HCT116 (cell line): ENCODE data around the gene HGFAC. TPM values are rescaled to one million over a fixed set of nuclear protein-coding genes. Genes with fewer than 3 reads are reported as not detected.

ENCODE experiments used
- ATAC-seq: fragments of 200-7000 bp; cut with Tn5 transposase; 2 replicates; pipeline ENCODE4 v1.9.1; 2020; ENCODE audit warnings: mild to moderate bottlenecking, moderate library complexity
- BruUV-seq: library from RNA; stranded (reverse); fragments of 400-500 nt; replicated peaks from 2 replicates; lab custom pipeline; 2021; lab: Mats Ljungman, UMichigan
- CTCF ChIA-PET: fragments of 300-600 bp; sonication (Branson Sonifier 250); formaldehyde crosslinking; loops from one replicate; lab custom pipeline; 2021; ENCODE audit warnings: antibody characterized with exemption; lab: Charles Lee
- POLR2A ChIA-PET: fragments of 300-600, 350-600 bp; sonication (Branson Sonifier 250); formaldehyde crosslinking; loops from one replicate; lab custom pipeline; 2021; ENCODE audit warnings: antibody characterized with exemption; lab: Charles Lee
- RAD21 ChIA-PET, 2 experiments: fragments of 300-600 bp; sonication (Branson Sonifier 250); formaldehyde crosslinking; loops; one replicate each; lab custom pipeline; 2023; ENCODE audit warnings: low total read pairs in 2 of 2; ENCODE audit not compliant: uncharacterized antibody in 2 of 2, unreplicated experiment in 2 of 2, low non-redundant PET in 1 of 2; lab: Charles Lee
- DNase-seq: peaks from one replicate; pipeline ENCODE4 v3.0.0-alpha.2; 2010; ENCODE audit warnings: low read depth, low spot score
- H2AFZ ChIP-seq: fragments of 200-600 bp; shearing (Covaris generic), sonication (generic); 2 replicates; pipeline ENCODE4 v1.6.1; 2017; ENCODE audit warnings: low read depth, mixed run types, mixed read lengths, antibody characterized with exemption, low read length; ENCODE audit not compliant: poor library complexity, severe bottlenecking
- H3K27ac ChIP-seq: 2 replicates; pipeline ENCODE4 v1.5.1; 2012; ENCODE audit warnings: low read depth, low read length
- H3K27me3 ChIP-seq: fragments of 200-600 bp; sonication (generic); 2 replicates; pipeline ENCODE4 v1.6.1; 2016; ENCODE audit warnings: mixed run types, low read length, mixed read lengths; ENCODE audit not compliant: insufficient read depth
- H3K36me3 ChIP-seq, 2 experiments: fragments of 200-500 bp in 1 of 2; fragments of 200-600 bp in 1 of 2; sonication (Bioruptor generic) in 1 of 2; sonication (generic) in 1 of 2; 2 replicates each; pipeline versions ENCODE4 v1.5.1 to v1.6.1; 2014 to 2016; ENCODE audit warnings: low read length in 2 of 2, inconsistent platforms in 1 of 2, mixed read lengths in 1 of 2, mixed run types in 1 of 2; ENCODE audit not compliant: insufficient read depth in 2 of 2, control insufficient read depth in 1 of 2
- H3K4me1 ChIP-seq, 2 experiments: fragments of 200-600 bp in 1 of 2; sonication (generic) in 1 of 2; 2 replicates each; pipeline versions ENCODE4 v1.5.1 to v1.6.1; 2012 to 2017; ENCODE audit warnings: low read length in 2 of 2, inconsistent platforms in 1 of 2, mild to moderate bottlenecking in 1 of 2, mixed read lengths in 1 of 2, mixed run types in 1 of 2, moderate library complexity in 1 of 2; ENCODE audit not compliant: insufficient read depth in 2 of 2, control insufficient read depth in 1 of 2
- H3K4me2 ChIP-seq: fragments of 200-600 bp; sonication (generic); 2 replicates; pipeline ENCODE4 v1.6.1; 2017; ENCODE audit warnings: mixed run types, low read length, mixed read lengths
- H3K4me3 ChIP-seq, 2 experiments: fragments of 200-600 bp in 1 of 2; sonication (generic) in 1 of 2; replicated peaks in 1 of 2; 2 replicates each; pipeline ENCODE4 v1.5.1; 2011 to 2016; ENCODE audit warnings: low read length in 2 of 2, control low read depth in 1 of 2, low read depth in 1 of 2, mild to moderate bottlenecking in 1 of 2, mixed read lengths in 1 of 2, mixed run types in 1 of 2
- H3K79me2 ChIP-seq: fragments of 200-600 bp; sonication (generic); 2 replicates; pipeline ENCODE4 v1.6.1; 2017; ENCODE audit warnings: mild to moderate bottlenecking, mixed run types, low read length, moderate library complexity, mixed read lengths; ENCODE audit not compliant: insufficient read depth
- H3K9ac ChIP-seq: fragments of 200-600 bp; sonication (generic); 2 replicates; pipeline ENCODE4 v1.6.1; 2016; ENCODE audit warnings: low read length, mixed read lengths
- H3K9me2 ChIP-seq: fragments of 200-600 bp; sonication (generic), shearing (Covaris generic); 2 replicates; pipeline ENCODE4 v1.6.1; 2017; ENCODE audit warnings: mixed run types, mild to moderate bottlenecking, moderate library complexity; ENCODE audit not compliant: insufficient read depth
- H3K9me3 ChIP-seq, 2 experiments: fragments of 200-500 bp in 1 of 2; fragments of 200-600 bp in 1 of 2; sonication (Bioruptor generic) in 1 of 2; sonication (generic) in 1 of 2; 2 replicates each; pipeline ENCODE4 v1.6.1; 2014 to 2017; ENCODE audit warnings: low read length in 2 of 2, mixed read lengths in 2 of 2, inconsistent platforms in 1 of 2, low read depth in 1 of 2, mild to moderate bottlenecking in 1 of 2, mixed run types in 1 of 2, moderate library complexity in 1 of 2; ENCODE audit not compliant: control insufficient read depth in 1 of 2, insufficient read depth in 1 of 2
- H4K20me1 ChIP-seq: fragments of 200-600 bp; sonication (generic), shearing (Covaris generic); 2 replicates; pipeline ENCODE4 v1.6.1; 2017; ENCODE audit warnings: mixed run types, mild to moderate bottlenecking, moderate library complexity; ENCODE audit not compliant: insufficient read depth
- CBX3 ChIP-seq: IDR thresholded peaks from 2 replicates; pipeline ENCODE4 v1.6.1; 2012; ENCODE audit warnings: low read depth
- EZH2 ChIP-seq: fragments of 200-600 bp; sonication (generic); IDR thresholded peaks from 2 replicates; pipeline ENCODE4 v1.6.1; 2017; ENCODE audit warnings: antibody characterized with exemption, mixed run types
- EZH2phosphoT487 ChIP-seq: fragments of 200-600 bp; IDR thresholded peaks from 2 replicates; pipeline ENCODE4 v1.6.1; 2018; ENCODE audit warnings: antibody characterized with exemption, borderline replicate concordance
- FOSL1 ChIP-seq: IDR thresholded peaks from 2 replicates; pipeline ENCODE4 v1.6.1; 2012; ENCODE audit warnings: low read depth
- POLR2A ChIP-seq: IDR thresholded peaks from 2 replicates; pipeline ENCODE4 v1.7.0; 2011; ENCODE audit warnings: borderline replicate concordance; ENCODE audit not compliant: insufficient read depth, insufficient read length; ENCODE audit errors: extremely low read depth
- POLR2AphosphoS5 ChIP-seq: IDR thresholded peaks from 2 replicates; pipeline ENCODE4 v1.6.1; 2011; ENCODE audit warnings: mild to moderate bottlenecking, low read depth, low read length, moderate library complexity
- SP1 ChIP-seq: IDR thresholded peaks from 2 replicates; pipeline ENCODE4 v1.6.1; 2012; ENCODE audit warnings: low read depth
- SRF ChIP-seq: IDR thresholded peaks from 2 replicates; pipeline ENCODE4 v1.6.1; 2012; ENCODE audit warnings: low read depth
- ZBTB33 ChIP-seq: IDR thresholded peaks from 2 replicates; pipeline ENCODE4 v1.6.1; 2011; ENCODE audit warnings: mild to moderate bottlenecking, low read length, moderate library complexity; ENCODE audit not compliant: insufficient replicate concordance; ENCODE audit errors: extremely low read depth
- ZFX ChIP-seq: fragments of 450-650 bp; IDR thresholded peaks from 2 replicates; pipeline ENCODE4 v1.6.1; 2017
- ZNF274 ChIP-seq: fragments of 200-500 bp; sonication (Bioruptor generic); IDR thresholded peaks from 2 replicates; pipeline ENCODE4 v1.6.1; 2014; ENCODE audit warnings: mild to moderate bottlenecking, low read depth, low read length, inconsistent platforms
- intact Hi-C: fragments of 100-400 bp; cut with micrococcal nuclease; formaldehyde crosslinking; loops from 2 replicates; pipeline ENCODE4 v1.10.0; 2022
- total RNA-seq: library from RNA; stranded (reverse); gene quantifications from one replicate; pipeline ENCODE4 v1.2.1, GENCODE V29; 2021; ENCODE audit not compliant: unreplicated experiment
- TF ChIP-seq, protein P1 (sequence below), 3 experiments: fragments of 200-600 bp in 1 of 3; sonication (generic) in 1 of 3; IDR thresholded peaks in 2 of 3; conservative IDR thresholded peaks in 1 of 3; 2 replicates each; pipeline ENCODE4 v1.5.1; 2012 to 2017; ENCODE audit warnings: low read depth in 2 of 3, low read length in 2 of 3, antibody characterized with exemption in 1 of 3, borderline replicate concordance in 1 of 3, control low read depth in 1 of 3, mild to moderate bottlenecking in 1 of 3, mixed read lengths in 1 of 3, mixed run types in 1 of 3, moderate library complexity in 1 of 3; ENCODE audit not compliant: insufficient read depth in 1 of 3

HGFAC gene
- total RNA-seq, 1 experiment from 2014 or later: 1.1 TPM

GRCh38 chr4:3481113-3481531, 39.4 kb downstream of the HGFAC start (continued):
- TF ChIP-seq FOSL1: no peak
- no peak for TF ChIP-seq POLR2A
- no peak for TF ChIP-seq POLR2AphosphoS5
- TF ChIP-seq, protein P1, sequence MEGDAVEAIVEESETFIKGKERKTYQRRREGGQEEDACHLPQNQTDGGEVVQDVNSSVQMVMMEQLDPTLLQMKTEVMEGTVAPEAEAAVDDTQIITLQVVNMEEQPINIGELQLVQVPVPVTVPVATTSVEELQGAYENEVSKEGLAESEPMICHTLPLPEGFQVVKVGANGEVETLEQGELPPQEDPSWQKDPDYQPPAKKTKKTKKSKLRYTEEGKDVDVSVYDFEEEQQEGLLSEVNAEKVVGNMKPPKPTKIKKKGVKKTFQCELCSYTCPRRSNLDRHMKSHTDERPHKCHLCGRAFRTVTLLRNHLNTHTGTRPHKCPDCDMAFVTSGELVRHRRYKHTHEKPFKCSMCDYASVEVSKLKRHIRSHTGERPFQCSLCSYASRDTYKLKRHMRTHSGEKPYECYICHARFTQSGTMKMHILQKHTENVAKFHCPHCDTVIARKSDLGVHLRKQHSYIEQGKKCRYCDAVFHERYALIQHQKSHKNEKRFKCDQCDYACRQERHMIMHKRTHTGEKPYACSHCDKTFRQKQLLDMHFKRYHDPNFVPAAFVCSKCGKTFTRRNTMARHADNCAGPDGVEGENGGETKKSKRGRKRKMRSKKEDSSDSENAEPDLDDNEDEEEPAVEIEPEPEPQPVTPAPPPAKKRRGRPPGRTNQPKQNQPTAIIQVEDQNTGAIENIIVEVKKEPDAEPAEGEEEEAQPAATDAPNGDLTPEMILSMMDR (IDR thresholded peaks at IDR 0.05 in 2 of 3, conservative IDR thresholded peaks at IDR 0.05 in 1 of 3; ENCODE audit: borderline replicate concordance in 1 of 3, insufficient read depth in 1 of 3, low read depth in 2 of 3, low read length in 2 of 3): no peak
- no peak for TF ChIP-seq ZNF274
- TF ChIP-seq ZBTB33: no peak
- TF ChIP-seq ZFX: no peak
- no peak for TF ChIP-seq SP1
- TF ChIP-seq EZH2phosphoT487: no peak

DNA sequence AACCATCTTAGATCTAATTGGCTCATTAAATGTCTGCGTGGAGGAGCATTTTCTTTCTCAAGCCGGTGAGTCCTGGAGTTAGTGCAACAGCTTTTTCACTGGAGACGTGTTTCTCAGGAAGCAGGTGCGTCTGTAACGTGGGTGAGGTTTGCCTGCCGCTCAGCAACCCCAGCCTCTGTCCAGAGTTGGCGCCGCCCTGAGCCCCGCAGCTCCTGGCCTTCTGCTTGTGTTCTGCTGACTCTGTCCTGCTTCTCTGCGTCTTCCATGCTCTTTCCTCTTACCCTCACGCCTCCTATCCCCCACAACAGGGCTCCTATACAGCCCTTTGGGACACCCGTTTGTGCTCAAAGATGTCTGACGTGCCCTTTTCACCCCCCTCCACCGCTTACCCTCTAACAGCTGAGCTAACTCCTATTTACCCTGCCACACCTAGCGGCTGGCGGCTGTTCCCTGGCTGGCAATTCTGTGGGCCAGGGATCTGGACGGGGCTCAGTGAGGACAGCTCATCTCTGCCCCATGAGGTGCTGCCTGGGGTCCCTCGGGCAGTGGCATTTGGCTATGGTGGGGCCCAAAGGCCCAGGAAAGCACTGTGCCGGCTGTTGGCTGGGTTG, 40.1 kb downstream of the HGFAC start:
- BruUV-seq: no TSS peak
- intact Hi-C loops: no loop called here

More for the DNA sequence above, 40.1 kb downstream of the HGFAC start:
- no peak for DNase-seq
- ATAC-seq: no peak
- Histone ChIP-seq H3K9me3 (no peaks in the 10 kb centered on the region), H3K9me2 (no peaks in the 10 kb centered on the region), H3K4me1 (peaks cover 21 to 32% of the 10 kb centered on the region in 2 experiments), H3K4me3 (no peak overlapping the region), H3K4me2 (no peak overlapping the region), H3K79me2 (no peaks in the 10 kb centered on the region), H4K20me1 (no peaks in the 10 kb centered on the region), H3K27ac (no peak overlapping the region), H3K9ac (no peak overlapping the region), H2AFZ (no peak overlapping the region), H3K27me3 (no peaks in the 10 kb centered on the region), H3K36me3 (no peaks in the 10 kb centered on the region)
- ChIA-PET CTCF (interaction anchor here (2.2 kb wide), 1 partner anchor 30 kb away, joined by 10 read pairs; no protein-coding TSS in a partner anchor), POLR2A (no interaction called here), RAD21 (no interaction called here)
- no peak for TF ChIP-seq POLR2A
- no peak for TF ChIP-seq EZH2
- TF ChIP-seq SRF: no peak
- no peak for TF ChIP-seq EZH2phosphoT487
- TF ChIP-seq ZNF274: no peak
- TF ChIP-seq CBX3: no peak
- TF ChIP-seq, protein P1 (IDR thresholded peaks at IDR 0.05 in 2 of 3, conservative IDR thresholded peaks at IDR 0.05 in 1 of 3; ENCODE audit: borderline replicate concordance in 1 of 3, insufficient read depth in 1 of 3, low read depth in 2 of 3, low read length in 2 of 3): no peak
- TF ChIP-seq ZBTB33: no peak
